SK-N-SH (cell line): ENCODE data around the gene PPP1R27. TPM values are rescaled to one million over a fixed set of nuclear protein-coding genes. Genes with fewer than 3 reads are reported as not detected.

Experiments used
- CTCF ChIA-PET: fragments of 300-600, 350-600 bp; formaldehyde crosslinking; extraction: SDS; loops from one replicate; lab custom pipeline; 2021; lab: Yijun Ruan, JAX
- POLR2A ChIA-PET: fragments of 350-600 bp; sonication (Branson Sonifier 250); formaldehyde crosslinking; extraction: SDS; loops from one replicate; lab custom pipeline; 2020; ENCODE audit warnings: antibody characterized with exemption, inconsistent platforms; lab: Yijun Ruan, JAX
- DNase-seq: peaks from one replicate; pipeline ENCODE4 v3.0.0; 2012
- H2AFZ ChIP-seq: fragments of 200-600 bp; sonication (generic); 2 replicates; pipeline ENCODE4 v1.8.1; 2016; ENCODE audit warnings: antibody characterized with exemption, mild to moderate bottlenecking, low read depth
- H3F3A ChIP-seq: fragments of 200-600 bp; sonication (generic); replicated peaks from 2 replicates; pipeline ENCODE3; 2016; ENCODE audit warnings: antibody characterized with exemption, mild to moderate bottlenecking; ENCODE audit not compliant: insufficient read depth
- H3K27ac ChIP-seq, 2 experiments: fragments of 200-500 bp in 1 of 2; fragments of 200-600 bp in 1 of 2; sonication (Bioruptor generic) in 1 of 2; sonication (generic), shearing (Covaris generic) in 1 of 2; 2 replicates each; pipeline versions ENCODE4 v1.5.1 to v1.6.1; 2014 to 2016; ENCODE audit warnings: low read depth in 2 of 2, inconsistent platforms in 1 of 2, low read length in 1 of 2, mild to moderate bottlenecking in 1 of 2, mixed read lengths in 1 of 2
- H3K27me3 ChIP-seq: fragments of 200-600 bp; sonication (generic), shearing (Covaris generic); 2 replicates; pipeline ENCODE4 v1.6.1; 2016; ENCODE audit warnings: mixed run types; ENCODE audit not compliant: insufficient read depth
- H3K36me3 ChIP-seq, 2 experiments: fragments of 200-500 bp in 1 of 2; fragments of 200-600 bp in 1 of 2; sonication (Bioruptor generic) in 1 of 2; sonication (generic) in 1 of 2; replicated peaks in 1 of 2; 2 replicates each; pipeline versions ENCODE3 to v1.5.1; 2014 to 2016; ENCODE audit warnings: low read length in 1 of 2, mild to moderate bottlenecking in 1 of 2; ENCODE audit not compliant: insufficient read depth in 2 of 2, control insufficient read depth in 1 of 2
- H3K4me1 ChIP-seq, 2 experiments: fragments of 200-500 bp in 1 of 2; fragments of 200-600 bp in 1 of 2; sonication (Bioruptor generic) in 1 of 2; sonication (generic), shearing (Covaris generic) in 1 of 2; 2 replicates each; pipeline versions ENCODE4 v1.5.1 to v1.6.1; 2014 to 2016; ENCODE audit warnings: low read depth in 1 of 2, low read length in 1 of 2, mixed run types in 1 of 2; ENCODE audit not compliant: insufficient read depth in 2 of 2, control insufficient read depth in 1 of 2
- H3K4me2 ChIP-seq: fragments of 200-600 bp; sonication (generic), shearing (Covaris generic); 2 replicates; pipeline ENCODE4 v1.6.1; 2017; ENCODE audit warnings: mixed run types
- H3K4me3 ChIP-seq, 2 experiments: fragments of 200-500 bp in 1 of 2; fragments of 200-600 bp in 1 of 2; sonication (Bioruptor generic) in 1 of 2; sonication (generic), shearing (Covaris generic) in 1 of 2; 2 replicates each; pipeline versions ENCODE4 v1.5.1 to v1.8.1; 2014 to 2016; ENCODE audit warnings: low read depth in 2 of 2, inconsistent platforms in 1 of 2, low read length in 1 of 2, mild to moderate bottlenecking in 1 of 2, mixed read lengths in 1 of 2, moderate library complexity in 1 of 2
- H3K79me2 ChIP-seq: fragments of 200-600 bp; sonication (generic); 2 replicates; pipeline ENCODE4 v1.8.1; 2017; ENCODE audit warnings: mild to moderate bottlenecking; ENCODE audit not compliant: insufficient read depth
- H3K9ac ChIP-seq: fragments of 200-600 bp; sonication (generic); 2 replicates; pipeline ENCODE4 v1.6.1; 2017; ENCODE audit warnings: mixed run types
- H3K9me2 ChIP-seq: fragments of 200-600 bp; sonication (generic); 2 replicates; pipeline ENCODE4 v1.6.1; 2017; ENCODE audit warnings: mixed run types
- H3K9me3 ChIP-seq: fragments of 200-600 bp; sonication (generic); 2 replicates; pipeline ENCODE4 v1.6.1; 2017; ENCODE audit warnings: mixed run types, mild to moderate bottlenecking, moderate library complexity
- H4K20me1 ChIP-seq: fragments of 200-600 bp; sonication (generic); 2 replicates; pipeline ENCODE4 v1.6.1; 2017; ENCODE audit warnings: mild to moderate bottlenecking, mixed run types; ENCODE audit not compliant: insufficient read depth
- CHD2 ChIP-seq: fragments of 150-350 bp; IDR thresholded peaks from 2 replicates; pipeline ENCODE4 v1.6.1; 2018; ENCODE audit warnings: low read length; ENCODE audit not compliant: partially characterized antibody
- CTCF ChIP-seq: fragments of 200-600 bp; sonication (generic); IDR thresholded peaks from 2 replicates; pipeline ENCODE4 v1.6.1; 2017; ENCODE audit warnings: antibody characterized with exemption, mild to moderate bottlenecking, moderate library complexity
- ELF1 ChIP-seq: IDR thresholded peaks from 2 replicates; pipeline ENCODE4 v1.4.0; 2012
- EP300 ChIP-seq, 2 experiments: IDR thresholded peaks; 2 replicates each; pipeline versions ENCODE4 v1.4.0 to v1.6.1; 2012; ENCODE audit warnings: borderline replicate concordance in 1 of 2, low read depth in 1 of 2, low read length in 1 of 2
- FOXJ3 ChIP-seq: sonication (generic); formaldehyde crosslinking; IDR thresholded peaks from 2 replicates; pipeline ENCODE4 v1.5.1; 2020; ENCODE audit warnings: mild to moderate bottlenecking, missing genetic modification reagents
- FOXM1 ChIP-seq: IDR thresholded peaks from 2 replicates; pipeline ENCODE4 v1.4.0; 2012; ENCODE audit warnings: low read depth, mild to moderate bottlenecking
- GABPA ChIP-seq: IDR thresholded peaks from 2 replicates; pipeline ENCODE4 v1.4.0; 2012; ENCODE audit warnings: low read depth, mild to moderate bottlenecking
- GATA2 ChIP-seq: sonication (generic); formaldehyde crosslinking; IDR thresholded peaks from 2 replicates; pipeline ENCODE4 v1.5.0; 2020; ENCODE audit warnings: mild to moderate bottlenecking, missing genetic modification reagents
- JUND ChIP-seq: IDR thresholded peaks from 2 replicates; pipeline ENCODE4 v1.4.0; 2012
- MEF2A ChIP-seq: IDR thresholded peaks from 2 replicates; pipeline ENCODE4 v1.4.0; 2012; ENCODE audit warnings: low read depth, borderline replicate concordance
- NFIC ChIP-seq: IDR thresholded peaks from 2 replicates; pipeline ENCODE4 v1.4.0; 2012; ENCODE audit warnings: borderline replicate concordance
- NRF1 ChIP-seq: IDR thresholded peaks from 2 replicates; pipeline ENCODE4 v1.6.1; 2012; ENCODE audit warnings: low read depth, mild to moderate bottlenecking, low read length
- POLR2AphosphoS5 ChIP-seq: IDR thresholded peaks from 2 replicates; pipeline ENCODE4 v1.6.1; 2012; ENCODE audit warnings: low read depth, low read length
- RXRA ChIP-seq: IDR thresholded peaks from 2 replicates; pipeline ENCODE4 v1.4.0; 2012; ENCODE audit warnings: low read depth, mild to moderate bottlenecking, borderline replicate concordance
- TAF1 ChIP-seq: IDR thresholded peaks from 2 replicates; pipeline ENCODE4 v1.6.1; 2012; ENCODE audit warnings: low read depth, mild to moderate bottlenecking, low read length, moderate library complexity, borderline replicate concordance
- TCF12 ChIP-seq: IDR thresholded peaks from 2 replicates; pipeline ENCODE4 v1.4.0; 2012
- TEAD4 ChIP-seq: IDR thresholded peaks from 2 replicates; pipeline ENCODE4 v1.4.0; 2012; ENCODE audit warnings: mild to moderate bottlenecking, borderline replicate concordance; ENCODE audit not compliant: insufficient read depth
- USF2 ChIP-seq: fragments of 150-350 bp; IDR thresholded peaks from 2 replicates; pipeline ENCODE4 v1.6.1; 2017; ENCODE audit warnings: antibody characterized with exemption, low read length, low read depth, borderline replicate concordance
- WGBS: methylation state at CpG from one replicate; pipeline ENCODE4 v1.1.6; 2017; ENCODE audit warnings: low lambda C conversion rate; 5-methylcytosine and 5-hydroxymethylcytosine counted together
- polyA plus RNA-seq, 3 experiments: library from polyadenylated mRNA; depleted of rRNA; stranded (reverse); fragments of >200 nt; gene quantifications; 2 replicates each; pipeline ENCODE4 v1.2.3, GENCODE V29; 2012
- TF ChIP-seq, protein P1 (sequence below): IDR thresholded peaks from 2 replicates; pipeline ENCODE4 v1.4.0; 2012; ENCODE audit warnings: low read depth
- TF ChIP-seq, protein P2 (sequence below): IDR thresholded peaks from 2 replicates; pipeline ENCODE4; 2012

Gene PPP1R27
- polyA plus RNA-seq, 1 of the 3 experiments (the other 2 are of a cell fraction): 0.07 TPM

GRCh38 chr17:81822312-81822637 lies 12.6 kb downstream of the PPP1R27 start:
- peaks cover 0 to 11% of the 10 kb centered on the region in 2 experiments; a peak in 1 of 4 replicates for H3K4me1 ChIP-seq
- H3K9me3 ChIP-seq: no peaks in the 10 kb centered on the region
- H2AFZ ChIP-seq: no peak overlapping the region
- no peak overlapping the region for H3K9ac ChIP-seq
- H3K79me2 ChIP-seq: peaks cover 10% of the 10 kb centered on the region
- DNase-seq: no peak
- WGBS: 94% methylated on average over 7 of the region's 8 CpGs
- H3K4me3 ChIP-seq: no peak overlapping the region
- no peaks in the 10 kb centered on the region; the same call in 1 of the 2 replicates for H3K27me3 ChIP-seq
- ChIA-PET CTCF (interaction anchor here (0.6 to 2.6 kb wide), 8 partner anchors 9 to 100 kb away, joined by 3 to 17 read pairs (median 3); partner anchors contain the start of gene PPP1R27), POLR2A (interaction anchor here (0.6 to 1.4 kb wide), 2 partner anchors 11 to 236 kb away, joined by 4 read pairs; partner anchors contain the start of gene MCRIP1)
- no peaks in the 10 kb centered on the region for H3K9me2 ChIP-seq
- H3F3A ChIP-seq: peaks cover 2% of the 10 kb centered on the region
- TF ChIP-seq FOXJ3 (CRISPR knock-in tag) (no peak), FOXM1 (no peak), TEAD4 (no peak), EP300 (IDR thresholded peaks at IDR 0.05; ENCODE audit: borderline replicate concordance in 1 of 2, low read depth in 1 of 2, low read length in 1 of 2) (no peak), MEF2A (no peak), TCF12 (no peak), CTCF (no peak), POLR2AphosphoS5 (no peak), CHD2 (no peak), NRF1 (no peak), NFIC (no peak), RXRA (no peak), ELF1 (no peak)
- TF ChIP-seq, protein P1, sequence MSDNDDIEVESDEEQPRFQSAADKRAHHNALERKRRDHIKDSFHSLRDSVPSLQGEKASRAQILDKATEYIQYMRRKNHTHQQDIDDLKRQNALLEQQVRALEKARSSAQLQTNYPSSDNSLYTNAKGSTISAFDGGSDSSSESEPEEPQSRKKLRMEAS: no peak
- peaks cover 12% of the 10 kb centered on the region; the same call in 1 of the 2 replicates for H4K20me1 ChIP-seq
- H3K4me2 ChIP-seq: no peak overlapping the region
- H3K27ac ChIP-seq: no peak overlapping the region; a peak in 1 of 4 replicates
- peaks cover 0 to 5% of the 10 kb centered on the region in 2 experiments for H3K36me3 ChIP-seq

- Histone ChIP-seq H3K4me2 (no peak overlapping the region), H2AFZ (no peak overlapping the region), H3F3A (no peaks in the 10 kb centered on the region), H3K36me3 (peaks cover 0 to 5% of the 10 kb centered on the region in 2 experiments), H3K4me3 (no peak overlapping the region), H3K9ac (no peak overlapping the region), H3K9me3 (no peaks in the 10 kb centered on the region), H3K4me1 (peaks cover 0 to 11% of the 10 kb centered on the region in 2 experiments; a peak in 1 of 4 replicates), H3K27ac (peak overlapping the region in 1 of 2 experiments; percentile 23; a peak in 1 of 4 replicates), H3K27me3 (no peaks in the 10 kb centered on the region; the same call in 1 of the 2 replicates), H4K20me1 (peaks cover 12% of the 10 kb centered on the region; the same call in 1 of the 2 replicates), H3K9me2 (no peaks in the 10 kb centered on the region), H3K79me2 (peaks cover 6% of the 10 kb centered on the region; the same call in 1 of the 2 replicates)
- CTCF ChIA-PET: interaction anchor here (0.6 to 2.6 kb wide), 8 partner anchors 8 to 99 kb away, joined by 3 to 17 read pairs (median 3); partner anchors contain the start of gene PPP1R27
- DNase-seq: peak; percentile 82
- POLR2A ChIA-PET: interaction anchor here (1.4 kb wide), 1 partner anchor 11 kb away, joined by 4 read pairs; the partner anchor contains the start of gene MCRIP1
- WGBS: 51% methylated on average over 3 of the region's 20 CpGs
- TF ChIP-seq TEAD4 (no peak), USF2 (no peak), GATA2 (CRISPR knock-in tag) (no peak), ELF1 (no peak), MEF2A (no peak), GABPA (no peak), TAF1 (no peak), CTCF (peak; percentile 55), FOXM1 (no peak), NFIC (no peak), TCF12 (no peak), EP300 (IDR thresholded peaks at IDR 0.05; ENCODE audit: borderline replicate concordance in 1 of 2, low read depth in 1 of 2, low read length in 1 of 2) (no peak), JUND (no peak)
- TF ChIP-seq, protein P2, sequence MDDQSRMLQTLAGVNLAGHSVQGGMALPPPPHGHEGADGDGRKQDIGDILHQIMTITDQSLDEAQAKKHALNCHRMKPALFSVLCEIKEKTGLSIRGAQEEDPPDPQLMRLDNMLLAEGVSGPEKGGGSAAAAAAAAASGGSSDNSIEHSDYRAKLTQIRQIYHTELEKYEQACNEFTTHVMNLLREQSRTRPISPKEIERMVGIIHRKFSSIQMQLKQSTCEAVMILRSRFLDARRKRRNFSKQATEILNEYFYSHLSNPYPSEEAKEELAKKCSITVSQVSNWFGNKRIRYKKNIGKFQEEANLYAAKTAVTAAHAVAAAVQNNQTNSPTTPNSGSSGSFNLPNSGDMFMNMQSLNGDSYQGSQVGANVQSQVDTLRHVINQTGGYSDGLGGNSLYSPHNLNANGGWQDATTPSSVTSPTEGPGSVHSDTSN: no peak
Measured at GRCh38 chr17:81821603-81822311, 13.1 kb downstream of the PPP1R27 start.
